HG02885 (cell line): ENCODE results near the gene HSFX1.

Experiments used
- ATAC-seq: cut with Tn5 transposase; IDR thresholded peaks from one replicate; pipeline ENCODE4 v1.9.1; 2021; ENCODE audit warnings: mild to moderate bottlenecking; ENCODE audit not compliant: unreplicated experiment, poor library complexity

Gene HSFX1

GRCh38 chrX:149803458-149804062, 29.7 kb downstream of the HSFX1 start:
- no peak for ATAC-seq

GRCh38 chrX:149804102-149804501, 30.2 kb downstream of the HSFX1 start:
- ATAC-seq, result no peak

- ATAC-seq, result no peak
Measured at GRCh38 chrX:149807747-149808458, 34.0 kb downstream of the HSFX1 start.

- ATAC-seq, result no peak
Measured at GRCh38 chrX:149818652-149819051, 44.8 kb downstream of the HSFX1 start.

- no peak for ATAC-seq
Measured at GRCh38 chrX:149819371-149819770, 45.5 kb downstream of the HSFX1 start.

- no peak for ATAC-seq
Measured at GRCh38 chrX:149825424-149825823, 51.6 kb downstream of the HSFX1 start.
